GM10266 (cell line): ENCODE measurements around the gene SBNO2.

ENCODE experiments used
- DNase-seq: peaks from one replicate; pipeline ENCODE4 v3.0.0; 2012; ENCODE audit errors: extremely low spot score
- TF ChIP-seq, protein P1 (sequence below): IDR thresholded peaks from 2 replicates; pipeline ENCODE4 v1.5.1; 2012; ENCODE audit warnings: mild to moderate bottlenecking, low read depth; ENCODE audit not compliant: control insufficient read depth, insufficient read depth; ENCODE audit errors: missing control alignments

SBNO2 gene

DNA sequence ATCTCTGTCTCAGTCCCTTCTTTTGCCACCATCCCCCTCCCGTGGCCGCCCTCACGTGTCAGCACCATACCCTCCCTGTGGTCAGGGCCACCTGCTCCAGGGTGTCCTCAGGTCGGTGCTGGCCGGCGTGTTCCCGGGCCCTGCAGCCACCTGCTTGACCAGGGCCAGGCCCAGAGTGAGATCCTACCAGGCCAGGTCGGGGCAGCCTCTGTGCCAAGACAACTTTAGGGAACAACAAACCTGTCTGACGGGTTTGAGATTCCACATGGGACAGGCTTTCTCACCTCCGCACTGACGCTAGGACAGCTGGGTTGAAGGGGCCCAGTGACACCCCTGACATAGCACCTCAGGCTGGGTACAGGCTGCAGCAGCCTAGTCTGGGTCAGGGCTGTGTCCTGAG lies 7.5 kb upstream of the SBNO2 start:
- no peak for DNase-seq
- TF ChIP-seq, protein P1, sequence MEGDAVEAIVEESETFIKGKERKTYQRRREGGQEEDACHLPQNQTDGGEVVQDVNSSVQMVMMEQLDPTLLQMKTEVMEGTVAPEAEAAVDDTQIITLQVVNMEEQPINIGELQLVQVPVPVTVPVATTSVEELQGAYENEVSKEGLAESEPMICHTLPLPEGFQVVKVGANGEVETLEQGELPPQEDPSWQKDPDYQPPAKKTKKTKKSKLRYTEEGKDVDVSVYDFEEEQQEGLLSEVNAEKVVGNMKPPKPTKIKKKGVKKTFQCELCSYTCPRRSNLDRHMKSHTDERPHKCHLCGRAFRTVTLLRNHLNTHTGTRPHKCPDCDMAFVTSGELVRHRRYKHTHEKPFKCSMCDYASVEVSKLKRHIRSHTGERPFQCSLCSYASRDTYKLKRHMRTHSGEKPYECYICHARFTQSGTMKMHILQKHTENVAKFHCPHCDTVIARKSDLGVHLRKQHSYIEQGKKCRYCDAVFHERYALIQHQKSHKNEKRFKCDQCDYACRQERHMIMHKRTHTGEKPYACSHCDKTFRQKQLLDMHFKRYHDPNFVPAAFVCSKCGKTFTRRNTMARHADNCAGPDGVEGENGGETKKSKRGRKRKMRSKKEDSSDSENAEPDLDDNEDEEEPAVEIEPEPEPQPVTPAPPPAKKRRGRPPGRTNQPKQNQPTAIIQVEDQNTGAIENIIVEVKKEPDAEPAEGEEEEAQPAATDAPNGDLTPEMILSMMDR: no peak

GRCh38 chr19:1177322-1178114 lies 3.5 kb upstream of the SBNO2 start:
- DNase-seq: no peak
- TF ChIP-seq, protein P1: no peak

DNA sequence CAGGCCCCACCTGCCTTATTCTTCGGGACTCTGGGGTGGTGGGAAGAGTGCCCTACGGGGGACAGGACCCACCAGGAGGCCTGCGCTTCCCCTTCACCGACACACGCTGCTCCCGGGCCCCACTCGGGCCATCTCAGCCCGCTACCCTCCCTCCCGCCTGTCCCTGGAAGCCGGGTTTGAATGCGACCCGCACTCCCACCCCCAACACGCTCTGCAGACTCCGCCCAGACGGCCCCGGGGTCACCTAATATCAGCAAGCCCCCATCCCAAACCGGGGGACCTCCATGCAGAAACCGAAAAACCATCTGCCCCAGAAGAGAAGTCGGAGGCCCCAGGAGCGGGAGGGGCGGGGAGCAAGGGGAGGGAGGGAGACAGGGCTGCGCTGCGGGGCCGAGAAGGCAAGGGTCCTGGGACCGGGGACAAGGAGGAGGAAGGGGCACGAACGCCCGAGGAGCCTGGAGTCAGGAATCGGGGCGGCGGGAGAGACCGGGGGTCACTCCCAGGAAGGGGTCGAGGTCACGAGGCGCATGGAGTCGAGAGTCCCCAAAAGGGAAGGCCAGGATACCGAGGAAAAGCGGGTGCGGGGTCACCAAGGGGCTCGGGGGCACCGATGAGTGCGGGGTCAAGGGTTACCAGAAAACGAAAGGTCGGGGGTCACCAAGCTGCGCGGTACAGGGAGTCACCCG lies 766 bp downstream of the SBNO2 start:
- TF ChIP-seq, protein P1: no peak
- no peak for DNase-seq

DNA sequence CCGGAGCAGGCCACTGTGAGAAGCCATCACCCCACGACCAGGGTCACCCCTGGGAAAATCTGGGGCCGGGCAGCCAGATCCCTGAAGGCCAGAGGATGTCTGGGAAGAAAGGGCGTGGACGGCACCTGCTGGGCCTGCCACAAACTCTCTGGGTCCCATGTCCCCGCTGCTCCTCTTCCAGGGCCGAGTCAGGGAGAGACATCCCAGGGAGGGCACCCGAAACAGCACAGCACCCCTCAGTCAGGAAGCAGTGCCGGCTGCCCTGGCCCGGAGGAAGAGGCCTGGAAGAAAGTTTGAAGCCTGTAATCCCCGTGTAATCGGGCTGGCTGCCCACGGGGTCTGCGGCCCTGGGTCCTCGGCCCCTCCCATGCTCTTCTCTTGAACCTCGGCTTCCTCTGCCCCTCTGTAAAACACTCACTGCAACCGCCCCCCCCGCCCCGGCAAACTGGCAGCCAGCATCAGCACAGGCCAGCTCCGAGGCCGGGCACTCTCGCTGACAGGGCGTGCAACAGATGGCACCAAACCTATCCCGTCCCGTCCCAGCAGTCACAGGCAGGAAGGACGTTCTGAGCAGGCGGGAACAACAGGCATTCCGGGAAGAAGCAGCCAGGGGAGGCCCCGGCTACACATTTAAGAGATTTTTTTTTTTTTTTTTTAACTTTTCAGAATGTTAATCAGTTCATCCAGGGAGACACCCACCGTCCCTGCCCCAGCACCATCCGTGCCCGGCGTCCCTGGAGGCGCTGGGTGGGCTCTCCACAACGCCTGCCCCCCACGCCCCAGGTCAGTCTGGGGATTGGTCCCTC lies 1.5 kb downstream of the SBNO2 start:
- no peak for DNase-seq
- TF ChIP-seq, protein P1: no peak

DNA sequence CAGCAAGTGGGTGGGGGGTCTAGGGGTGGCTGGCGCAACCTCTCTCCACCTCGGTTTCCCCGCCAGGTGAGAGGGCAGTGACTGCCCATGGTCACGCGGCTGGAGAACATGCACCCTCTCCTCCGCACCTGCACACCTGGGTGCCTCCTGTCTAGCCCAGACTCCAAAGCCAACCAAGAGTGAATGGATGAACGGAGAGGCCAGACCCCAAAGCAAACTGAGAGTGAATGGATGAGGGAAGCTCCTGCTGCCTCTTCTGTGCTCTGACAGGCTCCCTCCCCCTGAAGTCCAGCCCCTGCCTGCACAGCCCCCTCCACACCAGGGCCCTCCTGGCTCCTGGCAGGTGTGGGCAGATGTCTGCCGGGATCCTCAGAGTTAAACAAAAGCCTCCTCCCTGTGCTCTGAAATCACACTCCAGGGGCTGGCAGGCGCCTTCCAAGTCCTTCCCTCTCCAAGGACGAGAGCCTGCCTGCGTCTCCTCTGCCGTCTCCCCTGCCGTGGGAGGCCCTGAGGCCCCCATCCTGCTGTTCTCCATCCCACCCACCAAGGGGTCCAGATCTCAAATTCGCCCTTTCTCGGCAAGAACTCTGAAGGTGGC lies 2.2 kb downstream of the SBNO2 start:
- TF ChIP-seq, protein P1: no peak
- DNase-seq: no peak

DNA sequence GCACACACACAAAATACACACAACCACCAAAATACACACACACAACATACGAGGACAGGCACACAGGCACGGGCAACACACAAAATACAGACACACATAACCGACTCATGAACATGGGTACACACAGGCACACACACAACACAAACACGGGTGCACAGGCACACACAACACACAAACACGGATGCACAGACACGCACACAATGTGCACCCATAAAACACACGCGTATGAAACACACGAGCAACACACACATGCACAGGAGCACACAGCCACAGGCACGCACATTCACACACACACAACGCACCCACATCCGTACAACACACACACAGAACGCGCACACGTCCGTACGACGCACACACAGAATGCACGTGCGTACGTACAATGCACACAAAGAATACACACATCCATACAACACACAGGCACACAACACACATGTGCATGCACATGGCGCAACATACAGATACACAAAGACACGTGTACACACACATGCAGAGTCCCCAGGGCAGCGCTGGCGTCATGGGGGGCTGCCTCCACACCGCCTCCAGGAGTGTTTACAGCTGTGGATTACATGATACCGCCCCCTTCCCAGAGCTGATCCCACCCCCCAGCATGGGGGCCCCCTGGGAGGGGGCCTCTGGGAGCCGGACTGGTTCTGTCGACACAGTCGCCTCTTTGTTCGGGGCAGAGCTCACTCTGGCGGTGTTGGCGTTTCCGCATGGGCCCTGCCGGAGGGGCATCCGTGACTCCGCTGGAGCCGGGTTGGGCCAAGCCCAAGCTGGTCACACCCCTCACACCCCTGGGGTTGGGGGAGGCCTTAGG lies 2.9 kb downstream of the SBNO2 start:
- TF ChIP-seq, protein P1: no peak

More for the DNA sequence above, 2.9 kb downstream of the SBNO2 start:
- DNase-seq: no peak
